ES-I3 (cell line): ENCODE data around the gene GALR2.
A peak's percentile ranks its signal among the peaks of the same experiment; 100 is the strongest.

Source experiments
- H3K36me3 ChIP-seq: 2 replicates; pipeline ENCODE4 v1.6.1; 2013; ENCODE audit warnings: mild to moderate bottlenecking, low read length, control low read depth, moderate library complexity; ENCODE audit not compliant: insufficient read depth
- H3K4me1 ChIP-seq: 2 replicates; pipeline ENCODE4 v1.6.1; 2013; ENCODE audit warnings: mild to moderate bottlenecking, control low read depth, low read length; ENCODE audit not compliant: insufficient read depth
- H3K9ac ChIP-seq: 2 replicates; pipeline ENCODE4 v1.6.1; 2013; ENCODE audit warnings: low read depth, mild to moderate bottlenecking, low read length, moderate library complexity
- H3K9me3 ChIP-seq: 2 replicates; pipeline ENCODE4 v1.6.1; 2013; ENCODE audit warnings: mild to moderate bottlenecking, low read length, moderate library complexity; ENCODE audit not compliant: control insufficient read depth, insufficient read depth

Gene GALR2

DNA sequence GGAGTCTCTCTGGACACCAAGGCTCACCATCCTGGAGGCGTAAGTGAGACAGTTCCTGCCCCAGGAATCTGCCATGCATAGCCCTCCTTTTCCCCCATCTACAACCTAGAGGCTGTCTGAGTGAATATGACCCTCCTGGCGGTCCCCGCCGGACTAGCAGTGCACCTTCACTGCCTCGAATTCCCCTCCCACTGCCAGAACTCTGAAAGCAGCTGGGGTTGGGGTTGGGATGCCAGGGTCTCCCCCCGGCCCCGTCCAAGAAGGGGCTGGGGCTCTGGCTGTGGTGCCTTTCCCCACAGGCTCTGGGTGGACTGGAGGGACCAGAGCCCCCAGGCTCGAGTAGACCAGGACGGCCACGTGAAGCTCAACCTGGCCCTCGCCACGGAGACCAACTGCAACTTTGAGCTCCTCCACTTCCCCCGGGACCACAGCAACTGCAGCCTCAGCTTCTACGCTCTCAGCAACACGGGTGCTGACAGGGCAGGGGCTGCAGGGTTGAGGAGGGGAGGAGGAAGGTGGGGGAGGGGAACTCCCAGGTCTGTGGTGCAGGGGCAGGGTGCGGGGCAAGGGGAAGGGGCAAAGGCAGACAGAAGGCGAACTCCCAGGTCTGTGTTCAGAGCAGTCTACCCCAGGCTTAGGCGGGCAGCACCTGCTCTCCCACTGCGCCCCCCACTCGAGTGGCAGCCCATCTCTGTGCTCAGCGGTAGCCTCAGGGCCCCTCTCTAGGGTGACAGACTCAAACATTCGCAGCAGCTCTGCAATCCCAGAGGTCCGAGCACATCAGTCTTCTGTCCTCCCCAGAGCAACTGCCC, 5.6 kb downstream of the GALR2 start:
- Histone ChIP-seq H3K9ac (0 out of 2 replicates have a peak overlapping the region, but pooled peaks have one; percentile 4), H3K4me1 (peaks cover 16% of the 10 kb centered on the region; the same call in 1 of the 2 replicates), H3K36me3 (peaks cover 15% of the 10 kb centered on the region; the same call in 1 of the 2 replicates), H3K9me3 (no peaks in the 10 kb centered on the region)

DNA sequence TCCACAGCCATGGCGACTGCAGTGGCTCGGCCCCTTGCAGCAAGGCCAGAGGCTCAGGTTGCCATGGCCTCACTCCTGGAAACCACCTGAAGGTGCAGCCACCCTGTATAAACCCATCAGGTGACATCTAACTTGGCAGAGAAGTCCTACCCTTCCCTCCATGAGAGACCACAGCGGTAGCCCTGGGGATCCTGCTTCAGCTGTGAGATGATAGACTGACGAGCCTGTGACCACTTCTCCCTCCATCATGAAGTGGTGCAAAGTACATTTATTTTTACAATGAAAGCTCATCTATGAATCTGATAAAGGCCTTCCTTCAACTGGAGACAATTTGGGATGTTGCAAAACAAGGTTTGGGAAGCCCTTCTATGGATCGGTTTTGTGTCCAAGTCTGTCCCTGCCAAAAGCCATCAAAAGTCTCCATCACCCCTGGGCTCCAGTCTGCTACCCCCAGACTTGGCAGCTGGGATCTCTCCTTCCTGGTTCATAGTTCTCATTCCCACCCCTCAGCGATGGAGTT, 6.2 kb downstream of the GALR2 start:
- Histone ChIP-seq H3K4me1 (peaks cover 16% of the 10 kb centered on the region; the same call in 1 of the 2 replicates), H3K36me3 (peaks cover 20% of the 10 kb centered on the region), H3K9me3 (no peaks in the 10 kb centered on the region), H3K9ac (no peak overlapping the region)

DNA sequence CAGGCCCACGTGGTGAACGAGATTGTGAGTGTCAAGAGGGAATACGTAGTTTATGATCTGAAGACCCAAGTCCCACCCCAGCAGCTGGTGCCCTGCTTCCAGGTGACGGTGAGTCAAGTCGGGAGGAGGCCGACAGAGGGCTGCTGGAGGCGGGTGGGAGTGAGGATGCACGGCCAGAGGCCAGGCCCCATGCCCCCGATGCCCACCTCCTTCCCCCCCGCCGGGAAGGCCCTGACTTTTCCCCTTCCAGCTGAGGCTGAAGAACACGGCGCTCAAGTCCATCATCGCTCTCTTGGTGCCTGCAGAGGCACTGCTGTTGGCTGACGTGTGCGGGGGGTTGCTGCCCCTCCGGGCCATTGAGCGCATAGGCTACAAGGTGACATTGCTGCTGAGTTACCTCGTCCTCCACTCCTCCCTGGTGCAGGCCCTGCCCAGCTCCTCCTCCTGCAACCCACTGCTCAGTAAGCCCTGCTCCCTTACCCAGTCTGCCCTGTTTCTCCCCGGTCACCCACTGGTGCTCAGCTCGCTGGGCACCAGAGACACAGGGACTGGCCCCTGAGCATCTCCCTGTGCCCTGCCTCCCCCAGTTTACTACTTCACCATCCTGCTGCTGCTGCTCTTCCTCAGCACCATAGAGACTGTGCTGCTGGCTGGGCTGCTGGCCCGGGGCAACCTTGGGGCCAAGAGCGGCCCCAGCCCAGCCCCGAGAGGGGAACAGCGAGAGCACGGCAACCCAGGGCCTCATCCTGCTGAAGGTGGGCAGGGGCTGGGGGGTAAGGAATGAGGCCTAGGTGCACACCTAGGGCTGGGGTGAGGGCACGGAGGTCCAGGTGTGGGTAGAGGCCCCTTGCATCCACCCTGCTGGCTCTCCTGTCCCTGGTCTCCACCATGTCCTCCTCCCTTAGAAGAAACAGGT, 7.0 kb downstream of the GALR2 start:
- Histone ChIP-seq H3K4me1 (peaks cover 16% of the 10 kb centered on the region; the same call in 1 of the 2 replicates), H3K9me3 (no peaks in the 10 kb centered on the region), H3K9ac (no peak overlapping the region), H3K36me3 (peaks cover 23% of the 10 kb centered on the region)

DNA sequence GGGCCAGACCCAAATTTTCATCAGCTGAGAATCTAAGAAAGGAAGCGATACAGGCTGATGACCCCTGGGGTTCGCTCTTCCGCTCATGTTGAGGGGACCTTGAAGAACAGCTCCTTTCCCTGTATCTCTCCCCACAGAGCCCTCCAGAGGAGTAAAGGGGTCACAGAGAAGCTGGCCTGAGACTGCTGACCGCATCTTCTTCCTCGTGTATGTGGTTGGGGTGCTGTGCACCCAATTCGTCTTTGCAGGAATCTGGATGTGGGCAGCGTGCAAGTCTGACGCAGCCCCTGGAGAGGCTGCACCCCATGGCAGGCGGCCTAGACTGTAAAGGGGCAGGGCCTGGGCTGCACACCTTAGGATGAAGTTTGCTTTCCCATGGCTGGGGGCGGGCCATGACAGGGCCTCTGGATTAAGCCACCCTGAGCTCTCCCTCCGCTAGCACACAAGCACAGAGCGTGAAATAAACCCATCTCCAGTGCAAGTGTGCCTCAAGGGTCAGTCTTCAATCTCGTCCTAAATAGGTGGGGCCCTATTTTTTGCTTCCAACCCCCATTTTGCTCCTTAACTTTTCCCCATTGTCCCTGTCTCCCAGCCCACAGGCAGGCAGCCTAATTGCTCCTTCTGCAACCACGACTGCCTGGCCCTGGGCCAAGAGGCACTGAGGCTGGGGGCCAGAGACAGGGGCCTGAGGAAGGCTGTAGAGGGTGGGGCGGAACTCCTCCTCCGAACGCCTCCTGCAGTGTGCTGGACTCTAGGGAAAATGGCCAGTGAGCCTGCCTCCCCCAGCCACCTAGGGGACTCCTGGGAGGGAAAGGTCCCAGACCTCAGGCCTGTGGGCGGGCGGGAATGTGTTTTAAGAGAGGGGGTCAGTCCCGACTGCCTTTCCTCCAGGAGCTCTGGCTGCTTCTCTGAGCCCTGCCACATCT, 8.0 kb downstream of the GALR2 start:
- Histone ChIP-seq H3K9me3 (no peaks in the 10 kb centered on the region), H3K36me3 (peaks cover 28% of the 10 kb centered on the region), H3K9ac (no peak overlapping the region), H3K4me1 (peaks cover 16% of the 10 kb centered on the region; the same call in 1 of the 2 replicates)

DNA sequence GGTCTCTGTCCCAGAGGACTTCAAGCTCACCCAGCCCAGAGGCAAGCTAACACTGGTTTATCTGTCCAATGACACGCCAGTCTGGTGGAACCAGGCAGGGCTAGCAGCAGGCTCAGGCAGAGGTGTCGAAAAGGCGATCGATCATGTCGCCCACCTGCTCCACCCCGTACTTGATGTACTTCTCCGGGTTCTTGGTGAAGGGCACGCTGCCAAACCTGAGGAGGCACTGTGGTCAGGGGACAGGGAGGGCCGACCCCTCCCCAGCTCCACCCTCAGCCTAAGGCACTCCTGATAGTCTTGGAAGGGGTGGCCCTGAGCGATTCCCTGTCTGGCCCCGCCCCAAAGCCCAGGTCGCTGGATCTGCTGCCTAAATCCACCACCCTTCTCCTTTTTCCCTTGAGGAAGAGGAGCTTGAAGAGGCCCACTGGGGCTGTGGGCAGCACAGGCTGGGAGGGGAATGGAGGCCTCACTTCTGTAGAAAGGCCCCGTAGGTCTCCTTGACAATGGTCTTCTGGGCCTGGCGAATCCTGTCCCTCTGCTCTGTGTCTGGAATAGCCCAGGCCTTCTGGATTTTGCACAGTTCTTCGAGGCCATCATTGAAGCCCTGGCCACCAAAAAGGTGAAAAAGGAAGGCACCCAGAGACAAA, 9.1 kb downstream of the GALR2 start:
- Histone ChIP-seq H3K4me1 (peaks cover 16% of the 10 kb centered on the region; the same call in 1 of the 2 replicates), H3K9me3 (no peaks in the 10 kb centered on the region), H3K9ac (no peak overlapping the region), H3K36me3 (peaks cover 34% of the 10 kb centered on the region)

DNA sequence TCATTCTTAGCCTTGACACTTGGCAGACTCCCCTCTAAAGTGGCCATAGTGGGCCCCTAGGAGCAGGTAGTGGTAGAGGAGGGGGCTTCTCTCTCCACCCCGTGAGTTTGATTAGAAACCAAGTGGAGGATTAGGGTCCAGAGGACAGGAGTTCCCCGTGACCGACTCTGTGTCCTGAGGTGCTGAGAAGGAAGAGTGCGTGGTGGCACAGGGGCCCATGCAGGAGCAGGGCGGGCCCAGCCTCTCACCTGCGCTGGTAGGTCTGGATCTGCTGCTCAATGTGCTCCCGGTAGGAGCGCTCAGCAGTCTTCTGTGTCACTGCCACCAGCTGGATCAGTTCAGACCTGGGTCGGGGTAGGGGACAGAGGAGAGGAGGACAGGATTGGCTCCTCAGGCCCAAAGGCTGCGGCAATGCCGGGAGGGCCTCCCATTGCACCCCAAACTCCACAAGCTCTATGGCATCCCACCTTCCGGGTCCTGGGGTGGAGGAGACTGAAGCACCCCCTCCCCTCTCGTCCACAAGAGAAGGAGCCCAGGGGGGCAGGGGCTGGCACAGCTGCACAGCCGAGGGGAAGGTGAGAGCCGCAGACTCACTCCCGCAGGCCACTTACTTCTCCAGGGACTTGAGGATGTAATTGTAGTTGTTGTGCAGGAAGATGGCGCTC, 10.6 kb downstream of the GALR2 start:
- Histone ChIP-seq H3K36me3 (peaks cover 37% of the 10 kb centered on the region), H3K9ac (no peak overlapping the region), H3K4me1 (peaks cover 8% of the 10 kb centered on the region; the same call in 1 of the 2 replicates), H3K9me3 (no peaks in the 10 kb centered on the region)

GRCh38 chr17:76085731-76086366, 11.3 kb downstream of the GALR2 start:
- Histone ChIP-seq H3K9ac (no peak overlapping the region), H3K36me3 (peaks cover 37% of the 10 kb centered on the region), H3K9me3 (no peaks in the 10 kb centered on the region)

GRCh38 chr17:76086384-76086783, 11.8 kb downstream of the GALR2 start:
- H3K36me3 ChIP-seq = peaks cover 37% of the 10 kb centered on the region
- no peaks in the 10 kb centered on the region for H3K9me3 ChIP-seq
- H3K4me1 ChIP-seq = no peaks in the 10 kb centered on the region; the same call in 1 of the 2 replicates
- H3K9ac ChIP-seq = no peak overlapping the region

More at GRCh38 chr17:76085731-76086366, 11.3 kb downstream of the GALR2 start:
- H3K4me1 ChIP-seq = peaks cover 3% of the 10 kb centered on the region; the same call in 1 of the 2 replicates

DNA sequence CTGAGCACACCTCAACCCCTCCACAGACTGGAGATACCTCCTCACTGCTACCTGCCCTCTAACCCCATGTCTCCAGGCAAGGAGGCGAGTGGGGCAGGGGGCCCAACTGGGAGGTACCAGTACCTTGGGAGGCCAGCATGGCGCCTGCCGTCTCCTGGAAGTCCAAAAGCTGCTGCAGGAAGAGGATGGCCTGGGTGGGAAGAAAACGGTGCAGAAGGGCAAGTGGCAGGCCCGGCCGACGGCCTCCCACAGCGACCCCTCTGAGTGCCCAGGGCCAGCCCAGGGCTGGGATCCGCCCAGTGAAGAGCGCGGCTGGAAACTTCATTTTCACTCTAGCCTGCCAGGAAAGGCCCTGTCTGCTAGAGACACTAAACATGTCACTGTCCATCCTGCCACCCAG, 12.9 kb downstream of the GALR2 start:
- H3K9me3 ChIP-seq = no peaks in the 10 kb centered on the region
- peaks cover 40% of the 10 kb centered on the region for H3K36me3 ChIP-seq
- H3K9ac ChIP-seq = no peak overlapping the region
- no peaks in the 10 kb centered on the region for H3K4me1 ChIP-seq

GRCh38 chr17:76088041-76088867, 13.7 kb downstream of the GALR2 start:
- Histone ChIP-seq H3K9ac (no peak overlapping the region), H3K4me1 (no peaks in the 10 kb centered on the region), H3K36me3 (peaks cover 38% of the 10 kb centered on the region), H3K9me3 (no peaks in the 10 kb centered on the region)

DNA sequence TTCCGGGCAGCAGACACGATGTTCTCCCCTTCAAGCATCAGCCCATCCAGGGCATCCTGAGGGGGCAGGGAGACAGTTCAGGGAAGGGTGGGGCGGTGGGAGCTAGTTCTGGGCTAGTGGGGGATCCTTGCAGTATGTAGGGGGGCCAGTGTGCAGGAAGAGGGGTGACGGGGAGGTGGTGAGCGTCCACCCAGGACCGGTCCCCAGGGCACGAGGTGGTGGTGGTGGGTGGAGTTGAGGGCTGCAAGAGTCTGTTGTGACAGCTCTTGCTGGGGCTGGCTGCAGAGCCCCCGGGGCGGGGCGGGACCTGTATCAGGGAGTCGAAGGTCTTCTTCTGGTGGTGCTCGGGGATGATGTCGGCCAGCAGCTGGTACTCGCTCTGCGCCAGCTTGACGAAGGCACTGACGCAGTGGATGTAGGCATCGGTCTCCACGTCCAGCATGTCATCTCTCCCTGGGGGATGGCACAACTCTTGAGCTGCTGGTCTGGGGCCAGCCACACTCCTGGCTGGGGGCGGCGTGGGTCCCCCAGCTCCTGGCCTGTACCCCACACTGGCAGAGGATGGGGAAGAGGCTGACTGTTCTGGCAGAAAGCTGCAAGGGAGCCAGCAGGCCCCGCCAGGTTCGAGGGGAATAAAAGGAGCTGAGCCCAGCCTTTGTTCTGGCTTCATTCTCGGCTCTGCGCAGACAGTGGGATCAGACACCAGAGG, 14.4 kb downstream of the GALR2 start:
- peaks cover 41% of the 10 kb centered on the region for H3K36me3 ChIP-seq
- no peak overlapping the region for H3K9ac ChIP-seq
- H3K9me3 ChIP-seq = no peaks in the 10 kb centered on the region
- H3K4me1 ChIP-seq = no peaks in the 10 kb centered on the region
